Lower leg skin (tissue), 3 donors: ENCODE data around the gene GPC6.

ENCODE experiments used
- POLR2A ChIP-seq, 2 donors: fragments of 450-650 bp; IDR thresholded peaks; one replicate each; pipeline ENCODE4 v1.6.1; 2016 to 2017; ENCODE audit warnings: antibody characterized with exemption in 2 of 2, mild to moderate bottlenecking in 1 of 2, moderate library complexity in 1 of 2
- TF ChIP-seq, protein P1 (sequence below), 3 donors: fragments of 450-650 bp; IDR thresholded peaks; one replicate each; pipeline ENCODE4 v1.5.1; 2016; ENCODE audit warnings: antibody characterized with exemption in 3 of 3, mild to moderate bottlenecking in 3 of 3, moderate library complexity in 2 of 3

DNA sequence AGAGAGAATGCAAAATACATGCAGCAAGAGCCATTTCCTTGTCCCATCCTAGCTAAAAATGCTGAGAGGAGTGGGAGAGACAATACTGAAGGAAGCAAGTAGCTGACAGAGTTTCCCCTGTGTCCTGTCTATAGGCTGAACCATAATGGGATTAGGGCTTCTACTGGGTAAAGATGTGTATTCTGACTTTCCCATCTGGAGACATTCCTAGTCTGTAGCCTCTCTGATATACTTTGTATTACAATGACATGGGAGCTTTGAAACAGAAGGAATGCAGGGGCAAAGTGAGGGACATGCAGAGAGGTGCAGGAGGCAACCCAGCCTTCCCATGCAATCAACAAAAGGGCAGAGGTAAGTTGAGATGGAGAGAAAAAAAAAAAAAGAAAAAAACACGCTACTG is 10.5 kb upstream of the GPC6 start:
- no peak for TF ChIP-seq POLR2A (IDR thresholded peaks at IDR 0.05)
- TF ChIP-seq, protein P1, sequence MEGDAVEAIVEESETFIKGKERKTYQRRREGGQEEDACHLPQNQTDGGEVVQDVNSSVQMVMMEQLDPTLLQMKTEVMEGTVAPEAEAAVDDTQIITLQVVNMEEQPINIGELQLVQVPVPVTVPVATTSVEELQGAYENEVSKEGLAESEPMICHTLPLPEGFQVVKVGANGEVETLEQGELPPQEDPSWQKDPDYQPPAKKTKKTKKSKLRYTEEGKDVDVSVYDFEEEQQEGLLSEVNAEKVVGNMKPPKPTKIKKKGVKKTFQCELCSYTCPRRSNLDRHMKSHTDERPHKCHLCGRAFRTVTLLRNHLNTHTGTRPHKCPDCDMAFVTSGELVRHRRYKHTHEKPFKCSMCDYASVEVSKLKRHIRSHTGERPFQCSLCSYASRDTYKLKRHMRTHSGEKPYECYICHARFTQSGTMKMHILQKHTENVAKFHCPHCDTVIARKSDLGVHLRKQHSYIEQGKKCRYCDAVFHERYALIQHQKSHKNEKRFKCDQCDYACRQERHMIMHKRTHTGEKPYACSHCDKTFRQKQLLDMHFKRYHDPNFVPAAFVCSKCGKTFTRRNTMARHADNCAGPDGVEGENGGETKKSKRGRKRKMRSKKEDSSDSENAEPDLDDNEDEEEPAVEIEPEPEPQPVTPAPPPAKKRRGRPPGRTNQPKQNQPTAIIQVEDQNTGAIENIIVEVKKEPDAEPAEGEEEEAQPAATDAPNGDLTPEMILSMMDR (IDR thresholded peaks at IDR 0.05), result no peak
